Immature natural killer cell (primary cell): ENCODE measurements around the gene RAB27B. TPM values are rescaled to one million over a fixed set of nuclear protein-coding genes. Genes with fewer than 3 reads are reported as not detected.
"Not testable (repeated sequence)": the region's sequence is repeated elsewhere in the genome, so short reads cannot be mapped to it uniquely, and the experiment has no call there.

Source experiments
- DNase-seq, 3 donors: peaks; one replicate each; pipeline ENCODE4 v3.0.0; 2022; ENCODE audit warnings: mixed read lengths in 1 of 3
- H3K27ac Mint-ChIP-seq, 6 donors: one replicate each; pipeline ENCODE4 v1.8.0; 2020; ENCODE audit warnings: mixed read lengths in 6 of 6, mild to moderate bottlenecking in 5 of 6, inconsistent platforms in 4 of 6, moderate library complexity in 3 of 6
- H3K27me3 Mint-ChIP-seq, 3 donors: one replicate each; pipeline ENCODE4 v1.8.0; 2020 to 2021; ENCODE audit warnings: low read depth in 3 of 3, mild to moderate bottlenecking in 3 of 3, mixed read lengths in 3 of 3, moderate library complexity in 3 of 3, inconsistent platforms in 1 of 3
- H3K36me3 Mint-ChIP-seq, 3 donors: one replicate each; pipeline ENCODE4 v1.8.0; 2020; ENCODE audit warnings: mixed read lengths in 3 of 3, inconsistent platforms in 2 of 3, mild to moderate bottlenecking in 2 of 3
- H3K4me1 Mint-ChIP-seq, 2 donors: one replicate each; pipeline ENCODE4 v1.8.0; 2020; ENCODE audit warnings: inconsistent platforms in 2 of 2, mild to moderate bottlenecking in 2 of 2, mixed read lengths in 2 of 2, moderate library complexity in 1 of 2
- H3K4me3 Mint-ChIP-seq, 5 donors: one replicate each; pipeline ENCODE4 v1.8.0; 2020; ENCODE audit warnings: mild to moderate bottlenecking in 5 of 5, mixed read lengths in 5 of 5, inconsistent platforms in 3 of 5, moderate library complexity in 3 of 5
- H3K9me3 Mint-ChIP-seq, 6 donors: one replicate each; pipeline ENCODE4 v1.8.0; 2020; ENCODE audit warnings: mild to moderate bottlenecking in 6 of 6, mixed read lengths in 6 of 6, inconsistent platforms in 4 of 6, moderate library complexity in 3 of 6
- polyA plus RNA-seq, 3 donors: library from polyadenylated mRNA; unstranded; fragments of 300-500 nt; fragmentation: Illumina TruSeq; gene quantifications; one replicate each; pipeline ENCODE4 v1.2.3, GENCODE V29; 2021

RAB27B gene
- polyA plus RNA-seq, 3 donors from 2014 or later = 3.9 to 8.1 (median 6.3) TPM

- Mint-ChIP-seq H3K27me3 (peaks cover 0 to 3% (median 0%) of the 10 kb centered on the region in 3 donors), H3K9me3 (no peaks in the 10 kb centered on the region), H3K4me3 (no peak overlapping the region), H3K36me3 (peaks cover 0 to 3% (median 3%) of the 10 kb centered on the region in 3 donors), H3K27ac (no peak overlapping the region), H3K4me1 (peaks cover 26 to 33% of the 10 kb centered on the region in 2 donors)
- DNase-seq = no peak
These were observed 25.4 kb upstream of the RAB27B start for GRCh38 chr18:54802686-54803395.

- Mint-ChIP-seq H3K4me1 (peaks cover 26 to 34% of the 10 kb centered on the region in 2 donors), H3K36me3 (peaks cover 0 to 3% (median 0%) of the 10 kb centered on the region in 3 donors), H3K27me3 (peaks cover 0 to 3% (median 0%) of the 10 kb centered on the region in 3 donors), H3K9me3 (no peaks in the 10 kb centered on the region), H3K4me3 (peak overlapping the region; percentile 52 to 71 (median 65)), H3K27ac (peak overlapping the region in 5 of 6 donors; percentile 3 to 73 (median 61))
- DNase-seq = peak; percentile 35 to 40 (median 40)
These were observed 22.5 kb upstream of the RAB27B start for GRCh38 chr18:54805571-54806334.

- Mint-ChIP-seq H3K4me1 (peaks cover 30 to 40% of the 10 kb centered on the region in 2 donors), H3K4me3 (peak overlapping the region in 1 of 5 donors; percentile 40), H3K9me3 (no peaks in the 10 kb centered on the region), H3K27ac (no peak overlapping the region), H3K27me3 (peaks cover 0 to 3% (median 0%) of the 10 kb centered on the region in 3 donors), H3K36me3 (peaks cover 0 to 3% (median 0%) of the 10 kb centered on the region in 3 donors)
- peak in 1 of 3 donors; percentile 24 for DNase-seq
These were observed 21.8 kb upstream of the RAB27B start for GRCh38 chr18:54806526-54806925.

GRCh38 chr18:54807303-54807702, 21.0 kb upstream of the RAB27B start:
- H3K27me3 Mint-ChIP-seq = peaks cover 0 to 3% (median 0%) of the 10 kb centered on the region in 3 donors
- no peaks in the 10 kb centered on the region for H3K9me3 Mint-ChIP-seq
- no peak overlapping the region for H3K27ac Mint-ChIP-seq
- H3K36me3 Mint-ChIP-seq = peaks cover 0 to 3% (median 0%) of the 10 kb centered on the region in 3 donors
- no peak overlapping the region for H3K4me3 Mint-ChIP-seq
- no peak for DNase-seq
- peaks cover 35 to 48% of the 10 kb centered on the region in 2 donors for H3K4me1 Mint-ChIP-seq

- not testable (repeated sequence) for DNase-seq
These were observed 17.6 kb upstream of the RAB27B start for GRCh38 chr18:54810662-54811061.

GRCh38 chr18:54812885-54813284, 15.4 kb upstream of the RAB27B start:
- Mint-ChIP-seq H3K9me3 (no peaks in the 10 kb centered on the region), H3K4me1 (peaks cover 22 to 34% of the 10 kb centered on the region in 2 donors), H3K36me3 (no peaks in the 10 kb centered on the region), H3K4me3 (peak overlapping the region; percentile 8 to 51 (median 22)), H3K27me3 (peaks cover 0 to 2% (median 0%) of the 10 kb centered on the region in 3 donors), H3K27ac (peak overlapping the region in 1 of 6 donors; percentile 24)
- DNase-seq = peak; percentile 57 to 63 (median 57)

More at GRCh38 chr18:54810662-54811061, 17.6 kb upstream of the RAB27B start:
- H3K9me3 Mint-ChIP-seq, H3K27ac Mint-ChIP-seq, H3K27me3 Mint-ChIP-seq, H3K36me3 Mint-ChIP-seq, H3K4me3 Mint-ChIP-seq: not testable (repeated sequence)
- H3K4me1 Mint-ChIP-seq = peaks cover 37 to 52% of the 10 kb centered on the region in 2 donors

- no peak for DNase-seq
- peaks cover 0 to 1% (median 0%) of the 10 kb centered on the region in 6 donors for H3K9me3 Mint-ChIP-seq
- peak overlapping the region; percentile 8 to 60 (median 46) for H3K4me3 Mint-ChIP-seq
- peaks cover 22 to 32% of the 10 kb centered on the region in 2 donors for H3K4me1 Mint-ChIP-seq
- no peak overlapping the region for H3K27ac Mint-ChIP-seq
- H3K36me3 Mint-ChIP-seq = no peaks in the 10 kb centered on the region
- peaks cover 0 to 3% (median 0%) of the 10 kb centered on the region in 3 donors for H3K27me3 Mint-ChIP-seq
These were observed 15.0 kb upstream of the RAB27B start for GRCh38 chr18:54813305-54813704.

- no peak overlapping the region for H3K4me3 Mint-ChIP-seq
- H3K36me3 Mint-ChIP-seq = no peaks in the 10 kb centered on the region
- H3K27me3 Mint-ChIP-seq = peaks cover 0 to 4% (median 0%) of the 10 kb centered on the region in 3 donors
- peaks cover 22 to 32% of the 10 kb centered on the region in 2 donors for H3K4me1 Mint-ChIP-seq
- DNase-seq = no peak
- peaks cover 0 to 2% (median 0%) of the 10 kb centered on the region in 6 donors for H3K9me3 Mint-ChIP-seq
- no peak overlapping the region for H3K27ac Mint-ChIP-seq
These were observed 14.2 kb upstream of the RAB27B start for GRCh38 chr18:54813977-54814565.

- peaks cover 22 to 32% of the 10 kb centered on the region in 2 donors for H3K4me1 Mint-ChIP-seq
- H3K36me3 Mint-ChIP-seq = no peaks in the 10 kb centered on the region
- peaks cover 0 to 4% (median 0%) of the 10 kb centered on the region in 3 donors for H3K27me3 Mint-ChIP-seq
- H3K27ac Mint-ChIP-seq = no peak overlapping the region
- peaks cover 0 to 2% (median 0%) of the 10 kb centered on the region in 6 donors for H3K9me3 Mint-ChIP-seq
- no peak overlapping the region for H3K4me3 Mint-ChIP-seq
- DNase-seq = no peak
These were observed 13.2 kb upstream of the RAB27B start for GRCh38 chr18:54815086-54815485.

- H3K4me1 Mint-ChIP-seq, H3K4me3 Mint-ChIP-seq, H3K27me3 Mint-ChIP-seq, DNase-seq, H3K27ac Mint-ChIP-seq, H3K9me3 Mint-ChIP-seq, H3K36me3 Mint-ChIP-seq: not testable (repeated sequence)
These were observed 7.4 kb upstream of the RAB27B start for GRCh38 chr18:54820785-54821275.

GRCh38 chr18:54822872-54823845, 5.1 kb upstream of the RAB27B start:
- no peak overlapping the region for H3K27ac Mint-ChIP-seq
- H3K36me3 Mint-ChIP-seq = no peaks in the 10 kb centered on the region
- peaks cover 0 to 2% (median 0%) of the 10 kb centered on the region in 6 donors for H3K9me3 Mint-ChIP-seq
- no peak overlapping the region for H3K4me3 Mint-ChIP-seq
- H3K4me1 Mint-ChIP-seq = peaks cover 9 to 15% of the 10 kb centered on the region in 2 donors
- no peak for DNase-seq
- H3K27me3 Mint-ChIP-seq = peaks cover 0 to 3% (median 0%) of the 10 kb centered on the region in 3 donors

- Mint-ChIP-seq H3K4me3 (no peak overlapping the region), H3K27ac (no peak overlapping the region), H3K36me3 (no peaks in the 10 kb centered on the region), H3K27me3 (peaks cover 0 to 4% (median 0%) of the 10 kb centered on the region in 3 donors), H3K9me3 (no peaks in the 10 kb centered on the region), H3K4me1 (peaks cover 22 to 28% of the 10 kb centered on the region in 2 donors)
- no peak for DNase-seq
These were observed 3.5 kb upstream of the RAB27B start for GRCh38 chr18:54824761-54825160.
